ENCODE measurements around the gene ATP1B3.

DNA sequence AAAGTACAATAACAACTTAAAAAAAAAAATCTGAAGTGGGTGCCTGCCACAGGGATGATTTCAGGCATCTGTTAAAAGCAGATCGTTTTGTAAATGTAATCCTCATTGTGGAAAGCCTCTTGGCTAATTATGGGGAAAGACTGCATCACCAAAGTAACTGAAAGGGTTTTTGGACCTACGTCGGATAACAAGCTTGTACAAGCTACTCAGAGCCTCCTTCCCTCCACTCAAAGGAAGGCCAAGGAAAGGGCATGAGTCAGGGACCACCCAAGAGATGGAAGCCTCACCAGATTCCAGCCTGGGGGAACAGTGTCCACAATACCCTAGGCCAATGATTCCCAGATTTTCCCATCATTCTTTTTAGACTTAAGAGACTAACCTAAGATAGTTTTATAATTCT, 84.3 kb downstream of the ATP1B3 start:
- TF ChIP-seq, protein P1, sequence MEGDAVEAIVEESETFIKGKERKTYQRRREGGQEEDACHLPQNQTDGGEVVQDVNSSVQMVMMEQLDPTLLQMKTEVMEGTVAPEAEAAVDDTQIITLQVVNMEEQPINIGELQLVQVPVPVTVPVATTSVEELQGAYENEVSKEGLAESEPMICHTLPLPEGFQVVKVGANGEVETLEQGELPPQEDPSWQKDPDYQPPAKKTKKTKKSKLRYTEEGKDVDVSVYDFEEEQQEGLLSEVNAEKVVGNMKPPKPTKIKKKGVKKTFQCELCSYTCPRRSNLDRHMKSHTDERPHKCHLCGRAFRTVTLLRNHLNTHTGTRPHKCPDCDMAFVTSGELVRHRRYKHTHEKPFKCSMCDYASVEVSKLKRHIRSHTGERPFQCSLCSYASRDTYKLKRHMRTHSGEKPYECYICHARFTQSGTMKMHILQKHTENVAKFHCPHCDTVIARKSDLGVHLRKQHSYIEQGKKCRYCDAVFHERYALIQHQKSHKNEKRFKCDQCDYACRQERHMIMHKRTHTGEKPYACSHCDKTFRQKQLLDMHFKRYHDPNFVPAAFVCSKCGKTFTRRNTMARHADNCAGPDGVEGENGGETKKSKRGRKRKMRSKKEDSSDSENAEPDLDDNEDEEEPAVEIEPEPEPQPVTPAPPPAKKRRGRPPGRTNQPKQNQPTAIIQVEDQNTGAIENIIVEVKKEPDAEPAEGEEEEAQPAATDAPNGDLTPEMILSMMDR (IDR thresholded peaks at IDR 0.05; ENCODE audit: low read length), result no peak
- no peak for TF ChIP-seq EZH2 (optimal IDR thresholded peaks at IDR 0.05; ENCODE audit: low read depth, low read length)
- no peak for TF ChIP-seq EZH2phosphoT487 (IDR thresholded peaks at IDR 0.05; ENCODE audit: low read length)
